NCI-H2029 (cell line): ENCODE measurements around the gene PCNX2.
A peak's percentile ranks its signal among the peaks of the same experiment; 100 is the strongest.

Source experiments
- DNase-seq: peaks from one replicate; lab custom pipeline; 2025; lab: John Stamatoyannopoulos, UW

Gene PCNX2

GRCh38 chr1:233315718-233316301, 20.3 kb upstream of the PCNX2 start:
- no peak for DNase-seq

GRCh38 chr1:233313434-233314155, 18.1 kb upstream of the PCNX2 start:
- DNase-seq: no peak

- peak; percentile 9 for DNase-seq
These were observed 9.1 kb upstream of the PCNX2 start for GRCh38 chr1:233304489-233305102.

GRCh38 chr1:233300326-233300725, 4.8 kb upstream of the PCNX2 start:
- DNase-seq: no peak

- no peak for DNase-seq
These were observed 3.9 kb upstream of the PCNX2 start for GRCh38 chr1:233299450-233299849.

- DNase-seq: no peak
These were observed 424 bp upstream of the PCNX2 start for GRCh38 chr1:233295975-233296322.

GRCh38 chr1:233294913-233295236, 650 bp downstream of the PCNX2 start:
- peak; percentile 6 for DNase-seq

GRCh38 chr1:233293556-233294446, 1.7 kb downstream of the PCNX2 start:
- DNase-seq: no peak

GRCh38 chr1:233290396-233291034, 5.0 kb downstream of the PCNX2 start:
- no peak for DNase-seq

GRCh38 chr1:233289676-233290075, 5.8 kb downstream of the PCNX2 start:
- peak; percentile 46 for DNase-seq

- no peak for DNase-seq
These were observed 13.0 kb downstream of the PCNX2 start for GRCh38 chr1:233282582-233282886.

GRCh38 chr1:233281711-233282581, 13.6 kb downstream of the PCNX2 start:
- no peak for DNase-seq

GRCh38 chr1:233279971-233280370, 15.6 kb downstream of the PCNX2 start:
- no peak for DNase-seq

- DNase-seq: no peak
These were observed 16.9 kb downstream of the PCNX2 start for GRCh38 chr1:233278631-233279030.

GRCh38 chr1:233277637-233278606, 17.6 kb downstream of the PCNX2 start:
- DNase-seq: no peak

GRCh38 chr1:233269656-233270055, 25.9 kb downstream of the PCNX2 start:
- no peak for DNase-seq

GRCh38 chr1:233268389-233269022, 27.0 kb downstream of the PCNX2 start:
- no peak for DNase-seq

GRCh38 chr1:233261695-233262094, 33.8 kb downstream of the PCNX2 start:
- no peak for DNase-seq

- DNase-seq: no peak
These were observed 34.3 kb downstream of the PCNX2 start for GRCh38 chr1:233261206-233261605.

- DNase-seq: no peak
These were observed 37.7 kb downstream of the PCNX2 start for GRCh38 chr1:233257786-233258185.
